ENCODE data around the gene CEP85. TPM values are rescaled to one million over a fixed set of nuclear protein-coding genes. Genes with fewer than 3 reads are reported as not detected.

Gene CEP85
- total RNA-seq, 1 experiment from 2014 or later, result 11.1 TPM

DNA sequence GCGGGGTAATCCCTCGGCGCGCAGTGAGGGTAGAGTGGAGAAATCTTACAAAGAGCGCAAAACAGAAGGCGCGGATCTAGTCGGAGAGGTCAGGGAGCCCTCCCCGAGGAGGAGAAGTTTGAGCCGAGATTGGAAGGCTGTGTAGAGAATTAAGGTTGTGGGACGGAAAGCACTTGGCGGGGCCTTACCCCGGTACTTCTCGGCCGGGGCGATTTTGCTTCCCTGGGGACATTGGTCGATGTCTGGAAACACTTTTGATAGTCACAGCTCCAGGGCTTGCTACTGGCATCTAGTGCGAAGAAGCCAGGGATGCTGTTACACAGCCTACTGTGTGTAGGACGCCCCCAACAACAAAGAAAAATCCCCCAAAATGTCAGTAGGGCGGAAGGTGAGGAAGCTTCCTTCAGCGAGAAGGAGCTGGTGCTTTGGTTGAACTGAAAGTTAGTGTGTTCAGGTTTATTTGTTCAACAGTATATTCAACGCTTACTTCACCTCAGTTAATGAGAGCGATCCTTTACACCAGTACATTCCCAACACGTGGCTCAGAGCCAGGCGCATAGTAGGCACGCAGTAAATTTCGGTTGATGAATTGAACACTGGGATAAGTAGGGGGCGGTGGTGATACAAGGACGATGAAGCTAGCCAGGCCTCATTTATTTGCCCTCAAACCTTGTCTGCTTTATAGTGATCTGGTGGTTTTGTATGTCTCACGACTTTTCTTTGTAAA lies 807 bp downstream of the CEP85 start:
- DNase-seq (ENCODE audit: unreplicated experiment), result peak; percentile 33

GRCh38 chr1:26237230-26237966 lies 3.4 kb downstream of the CEP85 start:
- intact Hi-C loops (cut with micrococcal nuclease), result no loop called here
- TF ChIP-seq, protein P1, sequence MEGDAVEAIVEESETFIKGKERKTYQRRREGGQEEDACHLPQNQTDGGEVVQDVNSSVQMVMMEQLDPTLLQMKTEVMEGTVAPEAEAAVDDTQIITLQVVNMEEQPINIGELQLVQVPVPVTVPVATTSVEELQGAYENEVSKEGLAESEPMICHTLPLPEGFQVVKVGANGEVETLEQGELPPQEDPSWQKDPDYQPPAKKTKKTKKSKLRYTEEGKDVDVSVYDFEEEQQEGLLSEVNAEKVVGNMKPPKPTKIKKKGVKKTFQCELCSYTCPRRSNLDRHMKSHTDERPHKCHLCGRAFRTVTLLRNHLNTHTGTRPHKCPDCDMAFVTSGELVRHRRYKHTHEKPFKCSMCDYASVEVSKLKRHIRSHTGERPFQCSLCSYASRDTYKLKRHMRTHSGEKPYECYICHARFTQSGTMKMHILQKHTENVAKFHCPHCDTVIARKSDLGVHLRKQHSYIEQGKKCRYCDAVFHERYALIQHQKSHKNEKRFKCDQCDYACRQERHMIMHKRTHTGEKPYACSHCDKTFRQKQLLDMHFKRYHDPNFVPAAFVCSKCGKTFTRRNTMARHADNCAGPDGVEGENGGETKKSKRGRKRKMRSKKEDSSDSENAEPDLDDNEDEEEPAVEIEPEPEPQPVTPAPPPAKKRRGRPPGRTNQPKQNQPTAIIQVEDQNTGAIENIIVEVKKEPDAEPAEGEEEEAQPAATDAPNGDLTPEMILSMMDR (IDR thresholded peaks at IDR 0.05; ENCODE audit: unreplicated experiment), result no peak

More for the DNA sequence above, 807 bp downstream of the CEP85 start:
- CTCF ChIA-PET, result interaction anchor here (0.5 to 3.1 kb wide), 32 partner anchors 10 to 599 kb away, joined by 3 to 28 read pairs (median 4); partner anchors contain the start of genes CNKSR1, SH3BGRL3 and ZNF593
- BruUV-seq (replicated peaks), result no TSS peak
- Mint-ChIP-seq H3K9me3 (ENCODE audit: unreplicated experiment) (no peaks in the 10 kb centered on the region), H3K4me1 (ENCODE audit: insufficient read depth, unreplicated experiment) (peaks cover 30% of the 10 kb centered on the region), H3K36me3 (ENCODE audit: insufficient read depth, unreplicated experiment) (no peaks in the 10 kb centered on the region), H3K4me3 (ENCODE audit: unreplicated experiment) (peak overlapping the region; percentile 96), H3K27ac (ENCODE audit: low read depth, unreplicated experiment) (peak overlapping the region; percentile 85), H3K27me3 (ENCODE audit: insufficient read depth, unreplicated experiment) (no peaks in the 10 kb centered on the region)
- TF ChIP-seq, protein P1 (IDR thresholded peaks at IDR 0.05; ENCODE audit: unreplicated experiment), result no peak
- POLR2A ChIA-PET, result interaction anchor here (0.9 to 5.4 kb wide), 21 partner anchors 13 to 198 kb away, joined by 3 to 83 read pairs (median 6); partner anchors contain the start of genes CNKSR1, DHDDS, PDIK1L and SH3BGRL3
- intact Hi-C loops (cut with micrococcal nuclease), result loop anchor here (1.0 to 2.0 kb wide), 3 partner anchors 66 to 130 kb away; partner anchors contain the start of gene ZNF593

GRCh38 chr1:26239936-26240335 lies 5.9 kb downstream of the CEP85 start:
- peaks cover 24% of the 10 kb centered on the region for H3K4me1 Mint-ChIP-seq (ENCODE audit: insufficient read depth, unreplicated experiment)
- ChIA-PET CTCF (no interaction called here), POLR2A (no interaction called here)
- intact Hi-C loops (cut with micrococcal nuclease), result no loop called here
- no peaks in the 10 kb centered on the region for H3K27me3 Mint-ChIP-seq (ENCODE audit: insufficient read depth, unreplicated experiment)
- H3K4me3 Mint-ChIP-seq (ENCODE audit: unreplicated experiment), result no peak overlapping the region
- TF ChIP-seq, protein P1 (IDR thresholded peaks at IDR 0.05; ENCODE audit: unreplicated experiment), result no peak
- H3K27ac Mint-ChIP-seq (ENCODE audit: low read depth, unreplicated experiment), result no peak overlapping the region
- BruUV-seq (replicated peaks), result no TSS peak
- peaks cover 33% of the 10 kb centered on the region for H3K36me3 Mint-ChIP-seq (ENCODE audit: insufficient read depth, unreplicated experiment)
- no peaks in the 10 kb centered on the region for H3K9me3 Mint-ChIP-seq (ENCODE audit: unreplicated experiment)
- DNase-seq (ENCODE audit: unreplicated experiment), result no peak

More at GRCh38 chr1:26237230-26237966, 3.4 kb downstream of the CEP85 start:
- no peaks in the 10 kb centered on the region for H3K27me3 Mint-ChIP-seq (ENCODE audit: insufficient read depth, unreplicated experiment)
- peaks cover 17% of the 10 kb centered on the region for H3K36me3 Mint-ChIP-seq (ENCODE audit: insufficient read depth, unreplicated experiment)
- BruUV-seq (replicated peaks), result no TSS peak
- H3K4me1 Mint-ChIP-seq (ENCODE audit: insufficient read depth, unreplicated experiment), result peaks cover 30% of the 10 kb centered on the region
- no peaks in the 10 kb centered on the region for H3K9me3 Mint-ChIP-seq (ENCODE audit: unreplicated experiment)
- DNase-seq (ENCODE audit: unreplicated experiment), result peak; percentile 49
- POLR2A ChIA-PET, result interaction anchor here (0.7 to 5.4 kb wide), 11 partner anchors 8 to 234 kb away, joined by 3 to 83 read pairs (median 3); partner anchors contain the start of genes CNKSR1, PDIK1L, SH3BGRL3 and ZNF593
- H3K4me3 Mint-ChIP-seq (ENCODE audit: unreplicated experiment), result peak overlapping the region; percentile 34
- CTCF ChIA-PET, result interaction anchor here (0.6 to 1.9 kb wide), 4 partner anchors 26 to 101 kb away, joined by 3 to 7 read pairs (median 4); no protein-coding TSS in a partner anchor
- peak overlapping the region; percentile 76 for H3K27ac Mint-ChIP-seq (ENCODE audit: low read depth, unreplicated experiment)

GRCh38 chr1:26252718-26253117 lies 18.7 kb downstream of the CEP85 start:
- intact Hi-C loops (cut with micrococcal nuclease), result no loop called here
- no peak overlapping the region for H3K27ac Mint-ChIP-seq (ENCODE audit: low read depth, unreplicated experiment)
- ChIA-PET CTCF (interaction anchor here (1.8 kb wide), 1 partner anchor 19 kb away, joined by 7 read pairs; the partner anchor contains the start of gene CEP85), POLR2A (no interaction called here)
- H3K4me3 Mint-ChIP-seq (ENCODE audit: unreplicated experiment), result no peak overlapping the region
- no peaks in the 10 kb centered on the region for H3K27me3 Mint-ChIP-seq (ENCODE audit: insufficient read depth, unreplicated experiment)
- TF ChIP-seq, protein P1 (IDR thresholded peaks at IDR 0.05; ENCODE audit: unreplicated experiment), result no peak
- H3K9me3 Mint-ChIP-seq (ENCODE audit: unreplicated experiment), result no peaks in the 10 kb centered on the region
- BruUV-seq (replicated peaks), result no TSS peak
- H3K4me1 Mint-ChIP-seq (ENCODE audit: insufficient read depth, unreplicated experiment), result no peaks in the 10 kb centered on the region
- DNase-seq (ENCODE audit: unreplicated experiment), result no peak
- peaks cover 57% of the 10 kb centered on the region for H3K36me3 Mint-ChIP-seq (ENCODE audit: insufficient read depth, unreplicated experiment)

Measured in MCF 10A (cell line).